ENCODE data around the gene CPTP. TPM values are rescaled to one million over a fixed set of nuclear protein-coding genes. Genes with fewer than 3 reads are reported as not detected.

CPTP gene
- total RNA-seq, 1 experiment from 2014 or later = 12.0 TPM

DNA sequence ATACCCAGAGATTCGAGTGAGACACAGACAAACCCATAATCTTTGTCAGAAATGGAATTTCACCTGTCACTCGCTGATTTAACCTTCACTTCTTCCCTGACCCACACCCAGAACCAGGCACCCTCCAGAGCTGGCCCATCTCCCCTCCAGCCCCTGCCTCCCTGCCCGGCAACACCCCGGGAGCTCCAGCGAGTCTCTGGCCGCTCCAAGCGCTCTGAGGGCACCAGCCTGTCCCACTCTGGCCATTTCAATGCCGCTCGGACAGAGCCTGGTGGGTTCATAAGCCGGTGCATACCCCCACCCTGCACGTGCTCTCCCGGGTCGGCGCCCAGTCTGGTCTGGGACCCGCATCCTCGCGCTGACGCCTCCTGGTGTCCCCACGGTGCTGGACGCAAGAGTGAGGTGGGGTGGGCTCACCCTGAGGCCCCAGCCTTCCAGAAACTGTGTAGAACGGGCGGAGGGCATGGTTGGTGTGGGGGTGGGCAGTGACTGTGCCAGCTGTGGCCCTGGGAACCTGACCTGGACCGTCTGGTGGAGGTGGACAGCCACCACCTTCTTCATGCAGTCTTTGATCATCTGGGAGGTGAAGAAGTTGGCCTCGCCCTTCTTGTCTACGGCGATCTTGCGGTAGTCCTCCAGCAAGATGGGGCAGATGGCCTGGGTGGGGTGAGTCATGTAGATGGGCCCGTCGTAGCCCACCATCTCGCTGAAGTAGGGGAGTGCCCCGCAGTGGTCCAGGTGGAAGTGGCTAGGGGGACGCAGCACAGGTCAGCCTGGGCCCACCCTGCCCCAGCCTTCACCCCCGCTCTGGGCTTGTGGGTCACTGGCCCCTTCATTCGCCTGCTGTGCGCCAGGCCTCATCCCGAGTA lies 5.6 kb upstream of the CPTP start:
- no peak for DNase-seq (ENCODE audit: low spot score)

DNA sequence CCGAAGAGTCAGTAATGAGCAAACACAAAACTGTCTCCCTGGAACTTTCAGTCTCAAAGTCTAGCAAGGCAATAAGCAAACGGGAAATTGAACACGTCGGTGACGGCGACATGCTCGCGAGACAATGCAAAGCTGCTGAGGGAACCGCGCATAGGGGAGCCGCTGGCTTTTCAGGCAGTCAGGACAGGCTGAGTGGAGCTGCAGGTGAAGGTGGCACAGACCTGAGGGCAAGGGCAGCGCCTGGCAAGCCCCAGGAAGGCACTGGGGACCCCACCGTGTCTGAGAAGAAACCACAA lies 5.0 kb upstream of the CPTP start:
- DNase-seq (ENCODE audit: low spot score) = no peak

DNA sequence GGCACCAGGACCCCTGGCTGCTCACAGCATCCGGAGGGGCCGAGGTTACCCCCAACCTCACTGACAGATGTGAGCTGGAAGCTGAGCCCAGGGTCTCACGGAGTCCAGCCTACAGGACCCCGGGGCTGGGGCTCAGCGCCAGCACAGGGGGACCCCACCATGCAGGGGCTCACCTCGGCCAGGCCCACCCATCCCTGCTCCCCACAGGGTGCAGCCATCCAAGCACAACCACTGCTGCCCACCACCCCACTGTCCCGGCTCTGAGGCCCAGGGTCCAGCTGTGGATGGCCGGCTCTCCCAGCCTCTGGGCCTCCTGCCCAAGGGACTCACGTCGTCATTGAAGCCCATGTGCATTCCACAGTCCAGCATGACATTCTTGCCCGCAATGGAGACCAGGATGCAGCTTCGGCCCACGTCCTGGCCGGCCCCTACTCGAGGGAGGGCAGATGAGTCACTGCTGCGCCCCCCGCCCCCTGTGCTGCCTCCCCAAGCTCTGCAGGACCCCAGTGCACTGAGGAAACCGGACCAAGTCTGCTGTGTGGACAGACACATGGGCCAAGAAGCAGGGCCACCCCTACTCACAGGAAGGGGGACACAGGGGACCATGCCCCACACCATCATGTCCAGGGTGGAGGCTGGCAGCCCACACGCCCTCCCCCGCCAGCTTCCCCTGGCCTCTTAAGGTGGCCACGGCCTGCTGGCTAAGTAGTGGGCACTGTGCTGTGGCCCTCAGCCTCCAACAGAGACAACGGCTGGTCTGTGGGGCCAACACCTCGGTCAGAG lies 3.7 kb upstream of the CPTP start:
- DNase-seq (ENCODE audit: low spot score) = no peak

DNA sequence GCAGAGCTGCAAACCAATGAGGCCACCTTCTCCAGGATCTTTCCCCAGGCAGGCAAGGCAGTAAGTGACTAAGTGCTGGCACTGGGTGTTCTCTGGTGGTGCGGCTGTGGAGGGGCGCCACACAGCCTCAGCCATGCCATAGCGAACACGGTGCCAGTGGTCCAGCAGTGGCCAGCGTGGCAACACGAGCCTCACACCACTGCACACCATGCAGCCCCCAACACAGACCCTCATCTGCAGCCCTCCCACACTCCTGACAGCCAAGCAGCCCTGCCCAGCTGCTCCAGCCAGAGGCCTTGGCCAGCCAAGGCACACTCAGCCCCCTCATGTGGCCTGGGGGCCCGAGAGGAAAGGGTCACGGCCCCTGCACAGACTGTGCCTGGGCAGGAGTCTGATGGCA lies 3.1 kb upstream of the CPTP start:
- DNase-seq (ENCODE audit: low spot score) = no peak

DNA sequence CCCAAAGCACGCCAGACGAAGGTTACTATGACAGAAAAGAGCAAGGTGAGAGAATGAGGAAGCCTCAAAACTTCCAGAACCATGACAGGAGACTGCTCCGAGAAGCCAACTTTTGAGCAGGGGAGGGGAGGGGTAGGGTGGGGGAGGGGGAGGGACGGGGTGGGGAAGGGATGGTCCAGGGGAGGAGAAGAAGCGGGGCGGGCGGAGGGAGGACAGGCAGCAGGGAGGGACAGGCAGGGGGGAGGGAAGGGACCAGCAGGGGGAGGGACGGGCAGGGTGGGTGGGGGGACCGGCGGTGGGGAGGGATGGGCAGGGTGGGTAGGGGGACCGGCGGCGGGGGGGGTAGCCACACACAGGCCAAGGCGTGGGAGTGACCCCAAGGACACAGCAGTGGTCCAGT lies 2.2 kb upstream of the CPTP start:
- DNase-seq (ENCODE audit: low spot score) = no peak

DNA sequence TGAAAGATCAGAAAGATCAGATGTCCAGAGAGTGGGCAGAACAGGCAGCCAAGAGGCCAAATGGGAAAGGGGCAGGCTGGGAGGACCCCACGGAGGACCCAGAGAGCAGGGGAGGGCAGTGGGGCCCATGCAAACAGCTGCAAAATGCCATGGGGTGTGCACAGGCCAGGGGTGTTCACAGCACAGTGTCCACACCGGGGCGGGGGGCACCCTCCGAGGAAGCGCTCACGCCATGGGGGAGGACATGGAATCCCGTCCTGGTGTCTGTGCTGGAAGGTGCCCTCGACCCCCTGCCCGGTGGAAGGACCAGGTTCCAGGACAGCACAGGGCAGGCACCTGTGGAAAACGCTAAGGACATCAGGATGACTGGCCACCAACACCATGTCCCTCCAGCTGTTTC lies 1.6 kb upstream of the CPTP start:
- DNase-seq (ENCODE audit: low spot score) = no peak

DNA sequence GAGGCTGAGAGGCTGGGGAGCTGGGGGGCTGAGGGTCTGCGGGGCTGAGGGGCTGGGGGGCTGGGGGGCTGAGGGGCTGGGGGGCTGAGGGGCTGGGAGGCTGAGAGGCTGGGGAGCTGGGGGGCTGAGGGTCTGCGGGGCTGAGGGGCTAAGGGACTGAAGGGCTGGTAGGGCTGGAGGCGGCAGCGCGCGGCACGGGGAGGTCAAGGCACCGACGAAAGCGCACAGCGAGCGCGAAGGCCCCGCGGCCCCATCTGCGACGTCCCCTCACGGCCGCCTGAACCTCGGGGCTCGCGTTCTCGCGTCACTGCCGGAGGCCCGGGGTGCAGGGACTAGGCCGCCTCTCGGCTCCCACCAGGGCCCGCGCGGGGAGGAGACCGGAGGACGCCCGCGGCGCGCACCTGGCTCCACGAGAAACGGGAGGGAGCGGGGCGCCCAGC lies 498 bp upstream of the CPTP start:
- DNase-seq (ENCODE audit: low spot score) = no peak

DNA sequence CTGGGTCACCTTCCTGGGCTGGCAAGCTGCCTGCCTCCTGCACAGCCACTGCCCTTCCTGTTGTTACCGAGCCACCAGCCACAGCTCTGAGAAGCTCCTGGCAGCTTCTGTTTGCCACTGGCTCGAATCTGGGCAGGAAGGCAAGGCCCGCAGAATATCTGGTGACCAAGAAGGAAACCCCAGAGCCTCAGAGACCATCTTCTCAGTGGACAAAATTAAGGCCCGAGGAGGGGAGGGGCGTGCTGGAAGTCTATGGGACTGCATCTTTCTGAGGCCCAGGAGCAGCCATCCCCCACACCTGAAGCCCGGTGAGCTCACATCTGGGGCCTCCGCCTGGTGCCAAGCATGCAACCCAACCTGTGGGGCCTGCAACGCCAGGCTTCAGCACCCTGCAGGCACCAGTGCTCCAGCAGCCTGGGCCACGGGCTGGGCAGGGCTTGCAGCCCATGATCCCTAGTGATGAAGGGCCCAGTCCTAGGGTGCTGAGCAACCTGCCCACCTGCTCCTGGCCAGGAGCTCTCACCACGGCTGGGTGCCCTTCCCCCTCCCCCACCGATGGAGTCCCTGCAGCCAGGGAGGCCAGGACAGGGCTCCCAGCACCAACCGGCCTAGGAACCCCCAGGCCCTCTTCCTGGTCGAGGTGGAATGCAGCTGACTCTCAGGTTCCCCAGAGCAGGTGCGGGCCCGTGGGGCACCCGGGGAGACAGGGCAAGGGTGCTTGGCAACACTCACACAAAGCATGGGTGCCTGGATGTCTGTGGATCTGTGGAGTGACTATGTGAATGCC lies 879 bp downstream of the CPTP start:
- no peak for DNase-seq (ENCODE audit: low spot score)

DNA sequence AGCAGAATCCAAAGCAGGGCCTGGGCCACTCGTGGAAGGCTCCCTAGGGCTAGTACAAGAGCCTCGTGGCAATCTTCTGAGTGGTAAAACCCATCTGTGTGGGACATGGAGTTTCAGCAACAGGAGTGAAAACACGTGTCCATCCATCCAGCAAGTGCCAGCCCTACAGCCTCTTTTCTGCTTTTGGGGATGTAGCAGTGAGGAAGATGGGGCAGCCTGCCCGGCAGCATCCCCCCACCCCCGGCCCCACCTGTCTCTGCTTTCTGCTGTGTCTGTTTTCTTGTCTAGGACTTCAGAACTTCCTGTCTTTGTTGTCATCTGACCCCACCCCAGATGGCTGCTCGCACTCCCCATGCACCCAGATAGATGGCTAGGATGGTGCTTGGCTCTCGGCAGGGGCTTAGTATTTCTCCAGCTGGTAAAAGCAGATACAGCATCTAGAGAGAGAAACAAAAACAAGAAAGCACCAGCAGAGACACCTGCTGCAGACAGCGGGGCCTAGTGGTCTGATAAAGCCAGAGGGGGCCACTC lies 1.5 kb downstream of the CPTP start:
- no peak for DNase-seq (ENCODE audit: low spot score)

DNA sequence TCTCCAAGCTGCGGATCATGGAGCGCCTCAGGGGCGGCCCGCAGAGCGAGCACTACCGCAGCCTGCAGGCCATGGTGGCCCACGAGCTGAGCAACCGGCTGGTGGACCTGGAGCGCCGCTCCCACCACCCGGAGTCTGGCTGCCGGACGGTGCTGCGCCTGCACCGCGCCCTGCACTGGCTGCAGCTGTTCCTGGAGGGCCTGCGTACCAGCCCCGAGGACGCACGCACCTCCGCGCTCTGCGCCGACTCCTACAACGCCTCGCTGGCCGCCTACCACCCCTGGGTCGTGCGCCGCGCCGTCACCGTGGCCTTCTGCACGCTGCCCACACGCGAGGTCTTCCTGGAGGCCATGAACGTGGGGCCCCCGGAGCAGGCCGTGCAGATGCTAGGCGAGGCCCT lies 2.7 kb downstream of the CPTP start:
- no peak for DNase-seq (ENCODE audit: low spot score)

DNA sequence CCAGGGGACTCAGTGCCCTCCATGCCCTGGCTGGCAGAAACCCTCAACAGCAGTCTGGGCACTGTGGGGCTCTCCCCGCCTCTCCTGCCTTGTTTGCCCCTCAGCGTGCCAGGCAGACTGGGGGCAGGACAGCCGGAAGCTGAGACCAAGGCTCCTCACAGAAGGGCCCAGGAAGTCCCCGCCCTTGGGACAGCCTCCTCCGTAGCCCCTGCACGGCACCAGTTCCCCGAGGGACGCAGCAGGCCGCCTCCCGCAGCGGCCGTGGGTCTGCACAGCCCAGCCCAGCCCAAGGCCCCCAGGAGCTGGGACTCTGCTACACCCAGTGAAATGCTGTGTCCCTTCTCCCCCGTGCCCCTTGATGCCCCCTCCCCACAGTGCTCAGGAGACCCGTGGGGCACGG lies 3.7 kb downstream of the CPTP start:
- no peak for DNase-seq (ENCODE audit: low spot score)

DNA sequence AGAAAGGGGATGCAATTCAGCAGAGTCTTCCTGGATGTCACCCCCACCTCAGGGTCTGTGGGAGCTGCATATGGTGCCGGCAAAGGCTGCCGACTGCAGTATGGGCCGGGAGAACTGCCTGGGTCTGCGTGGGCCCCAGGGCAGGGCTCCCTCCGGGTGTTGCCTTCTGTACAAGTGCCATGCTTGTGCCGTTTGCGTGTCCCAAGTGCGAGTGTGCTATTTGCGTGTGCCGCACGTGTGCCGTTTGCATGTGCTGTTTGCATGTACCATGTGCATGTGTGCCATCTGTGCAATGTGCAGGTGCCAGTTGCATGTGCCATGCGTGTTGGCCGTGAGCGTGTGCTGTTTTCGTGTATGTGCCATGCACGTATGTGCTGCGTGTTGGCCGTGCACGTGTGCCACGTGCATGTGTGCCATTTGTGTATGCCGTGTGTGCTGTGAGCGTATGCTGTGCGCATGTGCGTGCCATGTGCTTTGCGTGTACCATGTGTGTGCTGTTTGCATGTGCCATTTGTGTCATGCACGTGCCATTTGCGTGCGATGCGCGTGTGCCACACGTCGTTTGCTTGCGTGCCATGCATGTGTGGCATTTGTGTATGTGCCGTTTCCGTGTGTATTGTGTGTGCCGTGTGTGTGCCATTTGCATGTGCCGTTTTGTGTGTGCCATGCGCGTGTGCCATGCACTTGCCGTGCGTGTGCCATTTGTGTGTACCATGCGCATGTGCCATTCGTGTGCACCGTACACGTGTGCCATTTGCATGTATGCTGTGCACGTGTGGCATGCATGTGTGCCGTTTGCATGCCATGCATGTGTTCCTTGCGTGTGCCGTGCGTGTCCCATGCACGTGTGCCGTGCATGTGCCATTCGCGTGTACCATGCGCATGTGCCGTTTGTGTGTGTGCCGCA lies 5.0 kb downstream of the CPTP start:
- DNase-seq (ENCODE audit: low spot score) = no peak

DNA sequence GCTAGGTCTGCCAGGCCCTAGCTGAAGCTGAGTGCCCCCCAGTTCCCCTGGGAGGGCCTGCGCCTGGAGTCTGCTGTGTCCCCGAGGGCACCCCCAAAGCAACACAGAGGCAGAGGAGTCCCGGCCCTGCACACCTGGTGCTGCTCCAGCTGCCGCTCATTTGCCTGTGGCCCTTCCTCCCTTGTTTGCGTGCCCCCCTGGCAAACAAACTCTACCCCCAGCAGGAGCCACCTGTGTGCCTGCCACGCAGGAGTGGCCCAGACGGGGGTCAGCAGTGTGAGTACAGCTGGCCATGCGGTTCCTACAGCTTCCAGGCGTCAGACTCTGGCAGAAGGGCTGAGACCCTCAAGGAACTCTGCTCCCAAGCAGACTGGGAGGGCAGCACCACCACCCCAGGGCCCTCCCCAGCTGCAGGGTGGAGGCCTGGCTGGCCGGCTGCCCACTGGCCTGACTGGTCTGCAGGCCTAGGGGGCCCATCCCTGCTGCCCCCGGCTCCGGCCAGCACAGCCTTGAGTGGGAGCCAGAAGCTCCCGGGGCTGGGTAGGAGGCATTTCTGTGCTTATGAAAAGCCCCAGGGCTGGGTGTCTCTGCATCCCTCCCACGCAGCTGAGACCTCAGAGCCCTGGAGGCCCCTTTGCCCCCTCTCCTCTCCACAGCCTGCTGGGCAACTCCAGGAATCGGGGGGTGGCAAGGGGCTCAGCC lies 5.9 kb downstream of the CPTP start:
- DNase-seq (ENCODE audit: low spot score) = no peak

DNA sequence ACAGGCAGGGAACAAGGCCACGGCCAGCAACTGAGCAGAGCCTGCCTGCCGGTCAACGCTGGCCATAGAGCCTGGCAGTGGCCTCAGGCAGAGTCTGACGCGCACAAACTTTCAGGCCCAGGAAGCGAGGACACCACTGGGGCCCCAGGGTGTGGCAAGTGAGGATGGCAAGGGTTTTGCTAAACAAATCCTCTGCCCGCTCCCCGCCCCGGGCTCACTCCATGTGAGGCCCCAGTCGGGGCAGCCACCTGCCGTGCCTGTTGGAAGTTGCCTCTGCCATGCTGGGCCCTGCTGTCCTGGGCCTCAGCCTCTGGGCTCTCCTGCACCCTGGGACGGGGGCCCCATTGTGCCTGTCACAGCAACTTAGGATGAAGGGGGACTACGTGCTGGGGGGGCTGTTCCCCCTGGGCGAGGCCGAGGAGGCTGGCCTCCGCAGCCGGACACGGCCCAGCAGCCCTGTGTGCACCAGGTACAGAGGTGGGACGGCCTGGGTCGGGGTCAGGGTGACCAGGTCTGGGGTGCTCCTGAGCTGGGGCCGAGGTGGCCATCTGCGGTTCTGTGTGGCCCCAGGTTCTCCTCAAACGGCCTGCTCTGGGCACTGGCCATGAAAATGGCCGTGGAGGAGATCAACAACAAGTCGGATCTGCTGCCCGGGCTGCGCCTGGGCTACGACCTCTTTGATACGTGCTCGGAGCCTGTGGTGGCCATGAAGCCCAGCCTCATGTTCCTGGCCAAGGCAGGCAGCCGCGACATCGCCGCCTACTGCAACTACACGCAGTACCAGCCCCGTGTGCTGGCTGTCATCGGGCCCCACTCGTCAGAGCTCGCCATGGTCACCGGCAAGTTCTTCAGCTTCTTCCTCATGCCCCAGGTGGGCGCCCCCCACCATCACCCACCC lies 6.7 kb downstream of the CPTP start, which contains the start of gene TAS1R3:
TSS of gene TAS1R3 (plus strand) at position 213 of the 898 bp plus-strand sequence. CDS start at position 279, 66 bp downstream.
- no peak for DNase-seq (ENCODE audit: low spot score)

DNA sequence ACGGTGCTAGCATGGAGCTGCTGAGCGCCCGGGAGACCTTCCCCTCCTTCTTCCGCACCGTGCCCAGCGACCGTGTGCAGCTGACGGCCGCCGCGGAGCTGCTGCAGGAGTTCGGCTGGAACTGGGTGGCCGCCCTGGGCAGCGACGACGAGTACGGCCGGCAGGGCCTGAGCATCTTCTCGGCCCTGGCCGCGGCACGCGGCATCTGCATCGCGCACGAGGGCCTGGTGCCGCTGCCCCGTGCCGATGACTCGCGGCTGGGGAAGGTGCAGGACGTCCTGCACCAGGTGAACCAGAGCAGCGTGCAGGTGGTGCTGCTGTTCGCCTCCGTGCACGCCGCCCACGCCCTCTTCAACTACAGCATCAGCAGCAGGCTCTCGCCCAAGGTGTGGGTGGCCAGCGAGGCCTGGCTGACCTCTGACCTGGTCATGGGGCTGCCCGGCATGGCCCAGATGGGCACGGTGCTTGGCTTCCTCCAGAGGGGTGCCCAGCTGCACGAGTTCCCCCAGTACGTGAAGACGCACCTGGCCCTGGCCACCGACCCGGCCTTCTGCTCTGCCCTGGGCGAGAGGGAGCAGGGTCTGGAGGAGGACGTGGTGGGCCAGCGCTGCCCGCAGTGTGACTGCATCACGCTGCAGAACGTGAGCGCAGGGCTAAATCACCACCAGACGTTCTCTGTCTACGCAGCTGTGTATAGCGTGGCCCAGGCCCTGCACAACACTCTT lies 7.6 kb downstream of the CPTP start:
- no peak for DNase-seq (ENCODE audit: low spot score)

DNA sequence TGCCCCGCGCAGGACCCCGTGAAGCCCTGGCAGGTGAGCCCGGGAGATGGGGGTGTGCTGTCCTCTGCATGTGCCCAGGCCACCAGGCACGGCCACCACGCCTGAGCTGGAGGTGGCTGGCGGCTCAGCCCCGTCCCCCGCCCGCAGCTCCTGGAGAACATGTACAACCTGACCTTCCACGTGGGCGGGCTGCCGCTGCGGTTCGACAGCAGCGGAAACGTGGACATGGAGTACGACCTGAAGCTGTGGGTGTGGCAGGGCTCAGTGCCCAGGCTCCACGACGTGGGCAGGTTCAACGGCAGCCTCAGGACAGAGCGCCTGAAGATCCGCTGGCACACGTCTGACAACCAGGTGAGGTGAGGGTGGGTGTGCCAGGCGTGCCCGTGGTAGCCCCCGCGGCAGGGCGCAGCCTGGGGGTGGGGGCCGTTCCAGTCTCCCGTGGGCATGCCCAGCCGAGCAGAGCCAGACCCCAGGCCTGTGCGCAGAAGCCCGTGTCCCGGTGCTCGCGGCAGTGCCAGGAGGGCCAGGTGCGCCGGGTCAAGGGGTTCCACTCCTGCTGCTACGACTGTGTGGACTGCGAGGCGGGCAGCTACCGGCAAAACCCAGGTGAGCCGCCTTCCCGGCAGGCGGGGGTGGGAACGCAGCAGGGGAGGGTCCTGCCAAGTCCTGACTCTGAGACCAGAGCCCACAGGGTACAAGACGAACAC lies 8.3 kb downstream of the CPTP start:
- no peak for DNase-seq (ENCODE audit: low spot score)

DNA sequence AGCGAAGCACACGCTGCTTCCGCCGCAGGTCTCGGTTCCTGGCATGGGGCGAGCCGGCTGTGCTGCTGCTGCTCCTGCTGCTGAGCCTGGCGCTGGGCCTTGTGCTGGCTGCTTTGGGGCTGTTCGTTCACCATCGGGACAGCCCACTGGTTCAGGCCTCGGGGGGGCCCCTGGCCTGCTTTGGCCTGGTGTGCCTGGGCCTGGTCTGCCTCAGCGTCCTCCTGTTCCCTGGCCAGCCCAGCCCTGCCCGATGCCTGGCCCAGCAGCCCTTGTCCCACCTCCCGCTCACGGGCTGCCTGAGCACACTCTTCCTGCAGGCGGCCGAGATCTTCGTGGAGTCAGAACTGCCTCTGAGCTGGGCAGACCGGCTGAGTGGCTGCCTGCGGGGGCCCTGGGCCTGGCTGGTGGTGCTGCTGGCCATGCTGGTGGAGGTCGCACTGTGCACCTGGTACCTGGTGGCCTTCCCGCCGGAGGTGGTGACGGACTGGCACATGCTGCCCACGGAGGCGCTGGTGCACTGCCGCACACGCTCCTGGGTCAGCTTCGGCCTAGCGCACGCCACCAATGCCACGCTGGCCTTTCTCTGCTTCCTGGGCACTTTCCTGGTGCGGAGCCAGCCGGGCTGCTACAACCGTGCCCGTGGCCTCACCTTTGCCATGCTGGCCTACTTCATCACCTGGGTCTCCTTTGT lies 9.1 kb downstream of the CPTP start:
- no peak for DNase-seq (ENCODE audit: low spot score)

All from H4 (cell line).